ENCODE data around the gene ASPSCR1. TPM values are rescaled to one million over a fixed set of nuclear protein-coding genes. Genes with fewer than 3 reads are reported as not detected.
A peak's percentile ranks its signal among the peaks of the same experiment; 100 is the strongest.

The ASPSCR1 gene
- total RNA-seq, 2 experiments from 2014 or later = 77.8 to 89.1 TPM

DNA sequence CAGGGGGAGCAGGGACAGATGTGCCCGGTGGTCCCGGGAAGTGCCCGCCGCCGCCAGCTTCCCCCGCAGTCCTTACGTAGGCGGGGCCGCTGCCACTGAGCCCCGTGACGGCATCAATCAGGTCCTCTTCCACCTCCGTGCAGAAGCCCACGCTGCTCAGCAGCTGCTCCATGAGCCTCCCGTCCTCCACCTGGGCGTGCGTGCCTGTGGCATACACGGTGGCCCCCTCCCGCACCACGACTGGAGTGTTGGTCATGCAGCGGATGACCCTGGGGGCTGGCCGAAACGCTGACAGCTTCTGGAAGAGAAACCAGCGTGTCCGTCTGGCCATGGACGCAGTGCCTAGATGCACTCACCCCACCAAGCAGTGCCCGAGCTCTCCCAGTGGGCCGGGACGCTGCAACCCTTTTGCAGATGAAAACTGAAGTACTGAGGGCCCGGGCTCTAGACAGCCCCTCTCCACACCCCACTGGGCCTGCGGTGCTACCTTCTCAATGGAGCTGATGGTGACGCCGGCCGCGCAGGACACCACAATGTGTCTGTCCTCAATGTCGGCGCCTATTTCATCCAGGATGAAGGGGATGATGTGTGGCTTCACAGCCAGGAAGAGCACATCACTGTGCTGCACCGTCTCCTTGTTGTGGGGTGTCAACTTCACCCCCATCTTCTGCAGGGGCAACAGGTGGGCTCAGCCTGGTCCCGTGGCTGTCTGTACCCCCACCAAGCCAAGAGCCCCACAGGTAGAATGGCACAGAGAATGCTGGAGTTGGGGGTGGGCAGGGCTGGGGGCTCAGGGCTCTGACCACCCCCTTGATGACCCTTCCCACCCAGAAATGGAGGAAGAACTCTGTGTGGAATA, 42.4 kb upstream of the ASPSCR1 start:
- intact Hi-C loops (cut with micrococcal nuclease; ENCODE audit: unreplicated experiment) = no loop called here
- Histone ChIP-seq H4K20me1 (ENCODE audit: insufficient read depth, low read length) (no peaks in the 10 kb centered on the region), H3K9me3 (ENCODE audit: low read length) (no peaks in the 10 kb centered on the region), H3K4me2 (ENCODE audit: low read length) (peak overlapping the region; percentile 92), H2AFZ (ENCODE audit: low read length) (no peak overlapping the region), H3K27ac (ENCODE audit: low read depth, low read length, poor library complexity, severe bottlenecking) (no peak overlapping the region), H3K36me3 (ENCODE audit: insufficient read depth, low read length) (peaks cover 30% of the 10 kb centered on the region), H3K79me2 (ENCODE audit: insufficient read depth, low read depth, low read length) (peaks cover 6% of the 10 kb centered on the region; the same call in 1 of the 2 replicates), H3K4me3 (ENCODE audit: low read depth, low read length, poor library complexity, severe bottlenecking) (no peak overlapping the region), H3K4me1 (ENCODE audit: insufficient read depth, low read length, poor library complexity, severe bottlenecking) (peaks cover 23% of the 10 kb centered on the region), H3K9me2 (ENCODE audit: insufficient read depth, low read length) (no peaks in the 10 kb centered on the region)
- no peak for TF ChIP-seq EZH2phosphoT487 (IDR thresholded peaks at IDR 0.05; ENCODE audit: borderline replicate concordance, low read depth, low read length)
- TF ChIP-seq, protein P1, sequence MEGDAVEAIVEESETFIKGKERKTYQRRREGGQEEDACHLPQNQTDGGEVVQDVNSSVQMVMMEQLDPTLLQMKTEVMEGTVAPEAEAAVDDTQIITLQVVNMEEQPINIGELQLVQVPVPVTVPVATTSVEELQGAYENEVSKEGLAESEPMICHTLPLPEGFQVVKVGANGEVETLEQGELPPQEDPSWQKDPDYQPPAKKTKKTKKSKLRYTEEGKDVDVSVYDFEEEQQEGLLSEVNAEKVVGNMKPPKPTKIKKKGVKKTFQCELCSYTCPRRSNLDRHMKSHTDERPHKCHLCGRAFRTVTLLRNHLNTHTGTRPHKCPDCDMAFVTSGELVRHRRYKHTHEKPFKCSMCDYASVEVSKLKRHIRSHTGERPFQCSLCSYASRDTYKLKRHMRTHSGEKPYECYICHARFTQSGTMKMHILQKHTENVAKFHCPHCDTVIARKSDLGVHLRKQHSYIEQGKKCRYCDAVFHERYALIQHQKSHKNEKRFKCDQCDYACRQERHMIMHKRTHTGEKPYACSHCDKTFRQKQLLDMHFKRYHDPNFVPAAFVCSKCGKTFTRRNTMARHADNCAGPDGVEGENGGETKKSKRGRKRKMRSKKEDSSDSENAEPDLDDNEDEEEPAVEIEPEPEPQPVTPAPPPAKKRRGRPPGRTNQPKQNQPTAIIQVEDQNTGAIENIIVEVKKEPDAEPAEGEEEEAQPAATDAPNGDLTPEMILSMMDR (conservative IDR thresholded peaks at IDR 0.05; ENCODE audit: low read length) = no peak
- CTCF ChIA-PET (ENCODE audit: unreplicated experiment) = interaction anchor here (1.1 kb wide), 1 partner anchor 88 kb away, joined by 3 read pairs; the partner anchor contains the start of genes CENPX and LRRC45
- POLR2A ChIA-PET = interaction anchor here (0.5 kb wide), 1 partner anchor 57 kb away, joined by 5 read pairs; no protein-coding TSS in a partner anchor
- DNase-seq (ENCODE audit: low spot score) = no peak
- TSS peak; percentile 35 for BruUV-seq (replicated peaks)

- TF ChIP-seq EZH2phosphoT487 (IDR thresholded peaks at IDR 0.05; ENCODE audit: borderline replicate concordance, low read depth, low read length) = no peak
- TF ChIP-seq, protein P1 (conservative IDR thresholded peaks at IDR 0.05; ENCODE audit: low read length) = no peak
- ChIA-PET CTCF (ENCODE audit: unreplicated experiment) (no interaction called here), POLR2A (interaction anchor here (0.6 kb wide), 1 partner anchor 438 kb away, joined by 4 read pairs; no protein-coding TSS in a partner anchor)
- DNase-seq (ENCODE audit: low spot score) = no peak
- Histone ChIP-seq H3K9me2 (ENCODE audit: insufficient read depth, low read length) (no peaks in the 10 kb centered on the region), H2AFZ (ENCODE audit: low read length) (no peak overlapping the region), H3K9me3 (ENCODE audit: low read length) (no peaks in the 10 kb centered on the region), H3K4me1 (ENCODE audit: insufficient read depth, low read length, poor library complexity, severe bottlenecking) (peaks cover 23% of the 10 kb centered on the region), H4K20me1 (ENCODE audit: insufficient read depth, low read length) (no peaks in the 10 kb centered on the region), H3K79me2 (ENCODE audit: insufficient read depth, low read depth, low read length) (peaks cover 6% of the 10 kb centered on the region; the same call in 1 of the 2 replicates), H3K4me2 (ENCODE audit: low read length) (peak overlapping the region; percentile 92), H3K27ac (ENCODE audit: low read depth, low read length, poor library complexity, severe bottlenecking) (no peak overlapping the region), H3K4me3 (ENCODE audit: low read depth, low read length, poor library complexity, severe bottlenecking) (peak overlapping the region; percentile 76), H3K36me3 (ENCODE audit: insufficient read depth, low read length) (peaks cover 30% of the 10 kb centered on the region)
- intact Hi-C loops (cut with micrococcal nuclease; ENCODE audit: unreplicated experiment) = no loop called here
- no TSS peak for BruUV-seq (replicated peaks)
Observed at GRCh38 chr17:81935709-81936084, 41.7 kb upstream of the ASPSCR1 start.

DNA sequence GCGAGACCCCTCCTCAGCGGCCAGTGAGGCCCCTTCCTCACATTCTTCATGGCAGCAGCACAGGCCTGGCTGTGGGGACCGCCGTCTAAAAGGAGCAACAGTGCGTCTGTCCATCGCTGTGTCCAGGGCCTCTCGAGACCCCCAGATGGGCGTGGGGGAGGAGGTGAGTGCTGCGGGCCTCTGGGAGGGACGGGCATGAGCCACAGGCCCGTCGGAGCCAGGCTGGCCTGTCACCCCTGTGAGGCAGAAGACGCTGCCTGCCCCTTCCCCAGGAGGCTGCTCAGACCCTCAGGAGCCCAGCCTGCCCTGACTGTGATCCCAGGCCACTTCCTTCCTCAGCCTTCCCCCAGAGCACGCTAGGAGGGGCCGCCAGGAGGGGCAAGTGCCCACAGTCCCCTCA, 38.2 kb upstream of the ASPSCR1 start:
- intact Hi-C loops (cut with micrococcal nuclease; ENCODE audit: unreplicated experiment) = no loop called here
- TF ChIP-seq EZH2phosphoT487 (IDR thresholded peaks at IDR 0.05; ENCODE audit: borderline replicate concordance, low read depth, low read length) = no peak
- TF ChIP-seq, protein P1 (conservative IDR thresholded peaks at IDR 0.05; ENCODE audit: low read length) = no peak
- ChIA-PET POLR2A (no interaction called here), CTCF (ENCODE audit: unreplicated experiment) (no interaction called here)
- H4K20me1 ChIP-seq (ENCODE audit: insufficient read depth, low read length) = no peaks in the 10 kb centered on the region
- H2AFZ ChIP-seq (ENCODE audit: low read length) = no peak overlapping the region
- peaks cover 46% of the 10 kb centered on the region for H3K4me1 ChIP-seq (ENCODE audit: insufficient read depth, low read length, poor library complexity, severe bottlenecking)
- no peak overlapping the region for H3K27ac ChIP-seq (ENCODE audit: low read depth, low read length, poor library complexity, severe bottlenecking)
- H3K79me2 ChIP-seq (ENCODE audit: insufficient read depth, low read depth, low read length) = peaks cover 6% of the 10 kb centered on the region; the same call in 1 of the 2 replicates
- peaks cover 16% of the 10 kb centered on the region for H3K36me3 ChIP-seq (ENCODE audit: insufficient read depth, low read length)
- no peaks in the 10 kb centered on the region for H3K9me3 ChIP-seq (ENCODE audit: low read length)
- no peak overlapping the region for H3K4me2 ChIP-seq (ENCODE audit: low read length)
- H3K4me3 ChIP-seq (ENCODE audit: low read depth, low read length, poor library complexity, severe bottlenecking) = no peak overlapping the region
- no peaks in the 10 kb centered on the region for H3K9me2 ChIP-seq (ENCODE audit: insufficient read depth, low read length)
- BruUV-seq (replicated peaks) = no TSS peak
- DNase-seq (ENCODE audit: low spot score) = no peak
